Activated B cell treated with CpG ODN at 0.5 μM for 24 hours (primary cell): ENCODE results near the gene CYSRT1. TPM values are rescaled to one million over a fixed set of nuclear protein-coding genes. Genes with fewer than 3 reads are reported as not detected.

Experiments used
- ATAC-seq: fragments of 200-7000 bp; cut with Tn5 transposase; one replicate; pipeline ENCODE4 v1.10.0; 2021; ENCODE audit warnings: low read depth, mild to moderate bottlenecking, moderate library complexity
- CTCF ChIA-PET: fragments of 350-600 bp; sonication (Branson Sonifier 250); formaldehyde crosslinking; loops from one replicate; lab custom pipeline; 2021; ENCODE audit warnings: antibody characterized with exemption; lab: Charles Lee
- POLR2A ChIA-PET: fragments of 350-600 bp; sonication (Branson Sonifier 250); formaldehyde crosslinking; loops from one replicate; lab custom pipeline; 2021; ENCODE audit warnings: antibody characterized with exemption; lab: Charles Lee
- DNase-seq: peaks from one replicate; pipeline ENCODE4 v3.0.0; 2022
- H3K27ac Mint-ChIP-seq: one replicate; pipeline ENCODE4 v1.8.0; 2020; ENCODE audit warnings: mixed read lengths
- H3K27me3 Mint-ChIP-seq: one replicate; pipeline ENCODE4 v1.8.0; 2021; ENCODE audit warnings: mixed read lengths
- H3K36me3 Mint-ChIP-seq: one replicate; pipeline ENCODE4 v1.8.0; 2021; ENCODE audit warnings: low read depth, mixed read lengths
- H3K4me1 Mint-ChIP-seq: one replicate; pipeline ENCODE4 v1.8.0; 2021; ENCODE audit warnings: mixed read lengths
- H3K4me3 Mint-ChIP-seq: one replicate; pipeline ENCODE4 v1.8.0; 2020; ENCODE audit warnings: mild to moderate bottlenecking, mixed read lengths
- H3K9me3 Mint-ChIP-seq: one replicate; pipeline ENCODE4 v1.8.0; 2020; ENCODE audit warnings: mixed read lengths
- CTCF ChIP-seq: fragments of 200-600 bp; IDR thresholded peaks from one replicate; pipeline ENCODE4 v1.8.0; 2022; ENCODE audit warnings: antibody characterized with exemption, mild to moderate bottlenecking
- intact Hi-C: fragments of 100-400 bp; cut with micrococcal nuclease; formaldehyde crosslinking; loops from one replicate; pipeline ENCODE4 v1.15.1; 2024
- total RNA-seq: library from RNA; stranded (reverse); gene quantifications from 2 replicates; pipeline ENCODE4 v1.2.3, GENCODE V29; 2022

CYSRT1 gene
- total RNA-seq, 1 donor from 2014 or later, result 0.53 TPM

GRCh38 chr9:137194388-137194787, 30.6 kb upstream of the CYSRT1 start:
- Mint-ChIP-seq H3K27me3 (no peaks in the 10 kb centered on the region), H3K36me3 (peaks cover 11% of the 10 kb centered on the region), H3K4me1 (peaks cover 14% of the 10 kb centered on the region), H3K27ac (no peak overlapping the region), H3K9me3 (no peaks in the 10 kb centered on the region), H3K4me3 (no peak overlapping the region)
- no peak for TF ChIP-seq CTCF
- POLR2A ChIA-PET, result no interaction called here
- DNase-seq (no peak), ATAC-seq (no peak)
- CTCF ChIA-PET, result no interaction called here
- intact Hi-C loops, result no loop called here

GRCh38 chr9:137194909-137195308, 30.1 kb upstream of the CYSRT1 start:
- Mint-ChIP-seq H3K4me3 (no peak overlapping the region), H3K9me3 (no peaks in the 10 kb centered on the region), H3K27ac (no peak overlapping the region), H3K27me3 (no peaks in the 10 kb centered on the region), H3K36me3 (peaks cover 8% of the 10 kb centered on the region), H3K4me1 (peaks cover 12% of the 10 kb centered on the region)
- intact Hi-C loops, result no loop called here
- DNase-seq (no peak), ATAC-seq (no peak)
- no peak for TF ChIP-seq CTCF
- ChIA-PET CTCF (no interaction called here), POLR2A (interaction anchor here (0.8 kb wide), 1 partner anchor 28 kb away, joined by 5 read pairs; no protein-coding TSS in a partner anchor)

- Mint-ChIP-seq H3K4me3 (no peak overlapping the region), H3K27ac (no peak overlapping the region), H3K27me3 (no peaks in the 10 kb centered on the region), H3K4me1 (peaks cover 9% of the 10 kb centered on the region), H3K36me3 (peaks cover 5% of the 10 kb centered on the region), H3K9me3 (no peaks in the 10 kb centered on the region)
- POLR2A ChIA-PET, result interaction anchor here (0.6 to 0.8 kb wide), 2 partner anchors 28 to 65 kb away, joined by 4 to 5 read pairs; no protein-coding TSS in a partner anchor
- CTCF ChIA-PET, result no interaction called here
- DNase-seq (no peak), ATAC-seq (no peak)
- intact Hi-C loops, result no loop called here
- TF ChIP-seq CTCF, result no peak
Observed at GRCh38 chr9:137195525-137196220, 29.3 kb upstream of the CYSRT1 start.

- H3K36me3 Mint-ChIP-seq, result peaks cover 1% of the 10 kb centered on the region
- ChIA-PET CTCF (no interaction called here), POLR2A (interaction anchor here (0.6 to 3.7 kb wide), 4 partner anchors 9 to 73 kb away, joined by 3 to 17 read pairs (median 4); partner anchors contain the start of genes ANAPC2, SSNA1 and TUBB4B)
- no peak for ATAC-seq
- intact Hi-C loops, result no loop called here
- TF ChIP-seq CTCF, result no peak
- H3K27ac Mint-ChIP-seq, result no peak overlapping the region
- H3K4me1 Mint-ChIP-seq, result peaks cover 25% of the 10 kb centered on the region
- H3K9me3 Mint-ChIP-seq, result no peaks in the 10 kb centered on the region
- no peaks in the 10 kb centered on the region for H3K27me3 Mint-ChIP-seq
- no peak for DNase-seq
- peak overlapping the region; percentile 4 for H3K4me3 Mint-ChIP-seq
Observed at GRCh38 chr9:137198051-137198901, 26.7 kb upstream of the CYSRT1 start.

GRCh38 chr9:137198902-137199283, 26.1 kb upstream of the CYSRT1 start:
- Mint-ChIP-seq H3K36me3 (peaks cover 1% of the 10 kb centered on the region), H3K4me3 (peak overlapping the region; percentile 4), H3K27ac (no peak overlapping the region), H3K27me3 (no peaks in the 10 kb centered on the region), H3K9me3 (no peaks in the 10 kb centered on the region), H3K4me1 (peaks cover 28% of the 10 kb centered on the region)
- ChIA-PET CTCF (no interaction called here), POLR2A (interaction anchor here (0.6 to 3.7 kb wide), 4 partner anchors 10 to 74 kb away, joined by 3 to 17 read pairs (median 4); partner anchors contain the start of genes ANAPC2, SSNA1 and TUBB4B)
- DNase-seq (no peak), ATAC-seq (no peak)
- no peak for TF ChIP-seq CTCF
- intact Hi-C loops, result no loop called here
